ENCODE data around the gene SGCD.
"Not testable (repeated sequence)": the region's sequence is repeated elsewhere in the genome, so short reads cannot be mapped to it uniquely, and the experiment has no call there.

SGCD gene

GRCh38 chr5:156561651-156562050, 234.7 kb downstream of the SGCD start:
- no peak for DNase-seq (ENCODE audit: low read depth in 2 of 2)

DNA sequence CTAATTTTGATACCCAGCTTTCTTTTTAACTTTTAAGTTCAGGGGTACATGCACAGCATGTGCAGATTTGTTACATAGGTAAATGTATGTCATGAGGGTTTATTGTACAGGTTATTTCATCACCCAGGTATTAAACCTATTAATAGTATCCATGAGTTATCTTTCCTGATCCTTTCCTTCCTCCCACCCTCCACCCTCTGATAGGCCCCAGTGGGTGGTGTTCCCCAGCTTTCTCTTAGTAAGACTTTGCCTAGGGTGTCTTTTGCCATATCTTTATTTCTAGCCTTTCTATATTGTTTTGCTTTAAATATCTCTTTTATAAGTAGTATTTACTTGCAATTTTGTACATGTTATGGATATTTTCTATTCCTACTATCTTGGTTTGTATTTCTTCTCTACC, 243.7 kb downstream of the SGCD start:
- DNase-seq (ENCODE audit: low read depth in 2 of 2): no peak

DNA sequence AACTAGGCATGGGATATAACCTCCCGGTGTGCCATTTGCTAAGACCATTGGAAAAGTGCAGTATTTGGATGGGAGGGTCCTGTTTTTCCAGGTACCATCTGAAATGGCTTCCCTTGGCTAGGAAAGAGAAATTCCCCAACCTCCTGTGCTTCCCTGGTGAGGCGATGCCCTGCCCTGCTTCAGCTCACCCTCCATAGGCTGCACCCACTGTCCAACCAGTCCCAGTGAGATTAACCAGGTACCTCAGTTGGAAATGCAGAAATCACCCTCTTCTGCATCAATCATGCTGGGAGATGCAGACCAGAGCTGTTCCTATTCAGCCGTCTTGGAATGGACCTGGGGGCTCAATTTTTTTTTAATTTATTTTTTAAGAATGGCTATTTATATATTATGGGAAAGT, 254.8 kb downstream of the SGCD start:
- DNase-seq (ENCODE audit: low read depth in 2 of 2): no peak

DNA sequence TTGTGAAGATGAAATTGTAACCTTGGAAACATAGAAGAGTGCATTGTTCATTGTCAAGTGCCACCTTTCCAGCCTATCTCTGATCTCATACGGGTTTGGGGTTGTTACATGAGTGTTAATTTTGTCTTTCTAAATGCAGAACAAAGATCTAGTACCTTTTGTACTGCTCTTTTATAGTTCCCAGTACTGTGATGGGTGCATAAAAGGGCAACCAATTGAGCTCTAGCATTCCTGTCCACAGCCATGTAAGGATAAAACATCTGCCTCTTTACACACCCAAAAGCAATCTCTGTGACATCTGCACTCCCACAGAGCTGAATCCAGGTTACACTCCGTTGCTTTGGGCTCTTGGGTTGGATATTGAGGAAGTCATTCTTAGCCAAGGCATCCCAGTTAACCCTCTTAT, 255.2 kb downstream of the SGCD start:
- DNase-seq (ENCODE audit: low read depth in 2 of 2): no peak

DNA sequence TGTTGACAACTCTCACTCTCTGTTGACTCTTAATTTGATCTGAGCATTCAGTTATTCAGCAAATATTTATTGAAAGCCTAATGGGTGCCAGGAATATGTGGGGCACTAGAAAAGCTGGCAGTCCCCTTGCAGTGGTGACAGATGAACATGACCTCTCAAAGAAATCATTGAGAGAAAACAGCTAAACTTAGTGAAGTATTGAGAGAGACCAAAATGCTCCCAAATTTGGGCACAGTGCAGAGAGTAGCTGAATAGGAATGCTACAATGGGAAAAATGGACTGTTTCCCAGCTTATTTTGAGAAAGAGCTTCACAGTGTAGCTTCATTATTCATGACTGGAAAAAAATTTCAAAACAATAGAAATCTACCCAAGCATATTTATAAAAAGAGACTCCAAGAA, 257.9 kb downstream of the SGCD start:
- no peak for DNase-seq (ENCODE audit: low read depth in 2 of 2)

- DNase-seq (ENCODE audit: low read depth in 2 of 2): no peak
Observed at GRCh38 chr5:156585999-156586398, 259.0 kb downstream of the SGCD start.

DNA sequence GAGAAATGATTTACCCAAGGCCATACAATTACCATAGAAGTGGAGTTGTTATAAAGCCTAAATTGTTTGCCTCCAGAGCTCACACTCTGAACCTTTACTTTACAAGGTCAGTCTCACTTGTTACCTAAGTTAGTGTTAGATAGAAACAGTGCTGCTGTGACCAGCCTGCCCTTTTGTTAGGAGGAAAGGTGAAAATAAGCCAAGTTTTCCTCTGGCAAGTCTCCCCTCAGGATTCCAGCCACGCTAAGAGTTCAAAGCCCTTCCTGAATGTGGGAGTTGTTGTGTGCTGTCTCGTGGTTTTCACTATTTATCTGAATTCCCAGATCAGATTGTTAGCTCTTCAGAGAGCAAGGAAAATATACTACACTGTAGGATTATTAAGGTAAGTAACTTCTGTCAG, 260.0 kb downstream of the SGCD start:
- DNase-seq (ENCODE audit: low read depth in 2 of 2): no peak

DNA sequence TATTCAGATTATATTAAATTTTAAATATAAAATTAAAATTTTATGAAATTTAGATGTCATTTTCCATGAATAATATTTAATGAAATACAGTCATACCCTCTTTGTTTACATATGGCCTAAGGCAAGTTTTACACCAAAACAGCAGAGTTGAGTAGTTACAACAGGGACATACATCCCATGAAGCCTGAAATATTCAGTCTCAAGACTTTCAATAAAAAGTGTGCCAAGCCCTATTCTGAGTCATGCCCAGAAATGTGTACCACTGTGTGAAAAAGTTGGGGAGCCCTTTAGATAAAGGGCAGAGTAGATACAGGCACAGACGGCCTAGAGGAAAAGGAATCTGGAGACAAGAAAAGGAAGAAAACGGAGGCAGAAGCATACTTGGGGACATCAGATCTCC, 261.3 kb downstream of the SGCD start:
- no peak for DNase-seq (ENCODE audit: low read depth in 2 of 2)

- no peak for DNase-seq (ENCODE audit: low read depth in 2 of 2)
Observed at GRCh38 chr5:156589104-156589945, 262.4 kb downstream of the SGCD start.

GRCh38 chr5:156589946-156590216, 262.9 kb downstream of the SGCD start:
- DNase-seq (ENCODE audit: low read depth in 2 of 2): no peak

GRCh38 chr5:156590978-156591377, 264.0 kb downstream of the SGCD start:
- no peak for DNase-seq (ENCODE audit: low read depth in 2 of 2)

DNA sequence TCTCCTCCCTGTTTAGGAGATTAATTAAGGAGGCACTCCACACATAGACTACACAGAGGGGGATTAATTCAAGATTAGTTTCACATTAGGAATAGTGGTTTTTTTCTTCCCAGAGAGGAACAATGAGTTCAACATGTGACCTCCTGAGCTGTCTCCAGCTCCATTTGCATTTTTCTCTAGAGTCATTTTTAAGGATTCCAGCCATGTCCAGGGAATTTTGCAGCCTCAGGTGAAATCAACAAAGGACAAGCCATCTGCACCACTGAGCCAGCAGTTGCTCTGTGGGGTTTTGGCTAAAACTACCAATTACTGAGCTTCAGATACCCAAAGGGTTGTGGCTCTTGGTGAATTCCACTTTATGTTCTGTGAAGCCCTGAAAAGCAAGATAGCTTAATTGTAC, 264.7 kb downstream of the SGCD start:
- no peak for DNase-seq (ENCODE audit: low read depth in 2 of 2)

- DNase-seq (ENCODE audit: low read depth in 2 of 2): no peak
Observed at GRCh38 chr5:156593546-156593945, 266.6 kb downstream of the SGCD start.

- no peak for DNase-seq (ENCODE audit: low read depth in 2 of 2)
Observed at GRCh38 chr5:156594406-156594805, 267.4 kb downstream of the SGCD start.

DNA sequence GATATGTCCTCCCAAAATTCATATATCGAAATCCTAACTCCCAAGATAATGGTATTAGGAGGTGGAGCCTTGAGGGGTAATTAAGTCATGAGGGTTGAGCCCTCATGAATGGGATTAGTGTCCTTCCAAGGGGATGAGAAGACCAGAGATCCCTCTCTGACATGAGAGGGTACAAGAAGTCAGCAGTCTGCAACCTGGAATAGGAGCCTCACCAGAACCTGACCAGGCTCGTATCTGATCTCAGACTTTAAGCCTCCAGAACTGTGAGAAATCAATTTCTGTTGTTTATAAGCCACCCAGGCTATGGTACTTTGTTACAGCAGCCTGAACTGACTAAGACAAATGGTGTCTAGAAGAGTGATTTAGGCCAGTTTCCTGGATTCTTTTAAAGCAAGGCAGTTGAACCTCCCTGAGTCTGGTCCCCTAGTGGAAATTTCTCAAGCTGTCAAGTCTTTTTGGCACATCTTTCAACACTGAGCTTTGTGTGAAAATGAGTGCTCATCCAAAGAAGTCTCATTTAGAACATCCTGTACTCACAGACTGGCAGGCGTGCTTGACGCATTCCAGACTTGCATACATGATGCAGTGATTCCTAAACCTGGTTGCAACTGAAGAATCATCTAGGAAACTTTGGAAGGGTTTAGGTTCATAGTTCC, 268.3 kb downstream of the SGCD start:
- DNase-seq (ENCODE audit: low read depth in 2 of 2): no peak

DNA sequence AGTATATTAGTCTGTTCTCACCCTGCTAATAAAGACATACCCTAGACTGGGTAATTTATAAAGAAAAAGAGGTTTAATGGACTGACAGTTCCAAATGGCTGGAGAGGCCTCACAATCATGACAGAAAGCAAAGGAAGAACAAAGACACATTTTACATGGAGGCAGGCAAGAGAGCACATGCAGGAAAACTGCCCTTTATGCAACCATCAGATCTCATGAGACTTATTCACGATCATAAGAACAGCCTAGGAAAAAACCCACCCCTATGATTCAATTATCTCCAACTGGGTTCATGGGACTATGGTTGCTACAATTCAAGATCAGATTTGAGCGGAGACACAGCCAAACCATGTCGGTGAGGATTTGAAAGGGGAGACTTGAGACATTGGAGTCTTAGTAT, 270.3 kb downstream of the SGCD start:
- no peak for DNase-seq (ENCODE audit: low read depth in 2 of 2)

DNA sequence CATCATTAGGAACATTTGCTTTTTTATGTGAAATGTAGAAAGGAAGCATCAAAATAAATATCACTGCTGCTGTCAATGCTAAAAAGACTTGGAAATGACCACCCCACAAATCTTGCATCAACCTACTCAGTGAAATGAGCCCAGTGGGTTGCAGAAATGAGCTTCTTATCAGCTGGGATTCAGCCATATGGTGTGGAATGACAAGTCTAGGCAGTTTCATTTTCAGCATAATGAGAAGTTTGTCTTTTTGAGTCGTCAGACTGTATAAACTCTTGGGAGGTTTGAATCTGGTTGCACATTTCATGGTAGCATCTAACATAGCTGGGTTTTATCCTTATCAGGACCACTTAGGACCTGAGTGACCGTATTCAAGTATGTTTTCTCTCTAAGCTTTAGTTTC, 272.0 kb downstream of the SGCD start:
- no peak for DNase-seq (ENCODE audit: low read depth in 2 of 2)

DNA sequence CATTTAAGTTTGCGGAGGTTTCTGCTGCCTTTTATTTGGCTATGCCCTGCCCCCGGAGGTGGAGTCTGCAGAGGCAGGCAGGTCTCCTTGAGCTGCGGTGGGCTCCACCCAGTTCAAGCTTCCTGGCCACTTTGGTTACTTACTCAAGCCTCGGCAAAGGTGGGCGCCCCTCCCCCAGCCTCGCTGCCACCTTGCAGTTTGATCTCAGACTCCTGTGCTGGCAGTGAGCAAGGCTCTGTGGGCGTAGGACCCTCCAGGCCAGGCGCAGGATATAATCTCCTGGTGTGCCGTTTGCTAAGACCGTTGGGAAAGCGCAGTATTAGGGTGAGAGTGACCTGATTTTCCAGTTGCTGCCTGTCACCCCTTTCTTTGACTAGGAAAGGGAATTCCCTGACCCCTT, 283.6 kb downstream of the SGCD start:
- DNase-seq (ENCODE audit: low read depth in 2 of 2): not testable (repeated sequence)

- DNase-seq (ENCODE audit: low read depth in 2 of 2): no peak
Observed at GRCh38 chr5:156615901-156616300, 288.9 kb downstream of the SGCD start.

DNA sequence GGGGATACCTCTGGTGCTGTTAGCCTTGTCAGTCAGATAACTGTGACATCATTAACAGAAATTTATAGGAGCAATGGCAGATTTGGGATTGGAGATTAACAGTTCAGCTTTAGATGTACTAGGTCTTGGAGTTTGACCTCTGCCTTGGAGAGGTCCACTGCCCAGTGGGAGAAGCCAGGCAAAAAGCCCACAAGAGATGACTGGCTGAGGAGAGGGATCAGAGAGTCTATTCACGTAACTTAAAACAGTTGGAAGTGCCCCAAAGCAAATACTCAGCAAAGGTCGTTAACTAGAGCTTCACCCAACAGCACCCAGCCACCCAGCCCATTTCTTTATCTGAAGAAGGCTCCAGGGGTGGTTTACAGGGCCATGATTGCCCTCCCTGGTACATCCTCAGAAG, 290.5 kb downstream of the SGCD start:
- DNase-seq (ENCODE audit: low read depth in 2 of 2): no peak

- no peak for DNase-seq (ENCODE audit: low read depth in 2 of 2)
Observed at GRCh38 chr5:156618601-156619000, 291.6 kb downstream of the SGCD start.

- DNase-seq (ENCODE audit: low read depth in 2 of 2): no peak
Observed at GRCh38 chr5:156621719-156622118, 294.8 kb downstream of the SGCD start.

DNA sequence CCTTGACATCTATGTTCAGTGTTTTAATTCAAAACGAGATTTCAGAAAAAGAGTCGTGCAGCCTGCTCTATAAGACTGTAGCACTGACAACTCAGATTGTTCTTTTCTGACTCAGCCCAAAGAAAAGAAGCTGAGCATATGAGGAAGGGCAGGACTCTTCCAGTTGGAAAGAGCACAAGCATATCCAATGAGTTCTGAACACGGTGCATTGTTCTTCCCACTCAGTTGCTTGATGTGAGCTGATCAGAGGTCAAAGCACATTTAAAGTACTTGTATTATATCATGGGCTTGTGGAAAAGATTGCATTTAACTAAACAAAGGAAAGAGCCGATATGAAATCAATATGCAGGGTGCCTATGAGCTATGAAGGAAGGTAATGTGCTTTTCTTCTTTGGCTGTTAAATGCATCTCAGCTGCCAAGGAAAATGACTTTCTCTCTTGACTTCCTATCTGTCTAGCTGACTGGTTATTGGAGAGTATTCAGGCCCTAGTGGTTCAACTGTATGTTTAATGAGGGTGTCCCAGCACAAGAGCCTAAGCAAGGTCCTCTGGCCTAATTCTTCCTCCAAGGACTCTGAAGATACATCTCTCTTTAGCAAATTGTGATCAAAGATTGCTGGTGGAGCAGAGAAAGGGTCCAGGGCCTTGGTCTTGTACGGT, 296.5 kb downstream of the SGCD start:
- DNase-seq (ENCODE audit: low read depth in 2 of 2): no peak
